Kidney capillary endothelial cell (primary cell): ENCODE data around the gene MAGI2.
"Not testable (repeated sequence)": the region's sequence is repeated elsewhere in the genome, so short reads cannot be mapped to it uniquely, and the experiment has no call there.

Source experiments
- DNase-seq: peaks from one replicate; pipeline ENCODE4 v3.0.0-alpha.2; 2018; ENCODE audit warnings: low spot score

MAGI2 gene

GRCh38 chr7:79050603-79051002 lies 402.9 kb downstream of the MAGI2 start:
- DNase-seq = peak; percentile 7

- DNase-seq = no peak
Observed at GRCh38 chr7:79046061-79046460, 407.4 kb downstream of the MAGI2 start.

- no peak for DNase-seq
Observed at GRCh38 chr7:79037001-79037400, 416.5 kb downstream of the MAGI2 start.

GRCh38 chr7:79036356-79036755 lies 417.1 kb downstream of the MAGI2 start:
- no peak for DNase-seq

GRCh38 chr7:79035858-79036257 lies 417.6 kb downstream of the MAGI2 start:
- DNase-seq = no peak

- no peak for DNase-seq
Observed at GRCh38 chr7:79034730-79035129, 418.7 kb downstream of the MAGI2 start.

- DNase-seq = not testable (repeated sequence)
Observed at GRCh38 chr7:79019711-79020110, 433.8 kb downstream of the MAGI2 start.

GRCh38 chr7:79011921-79012320 lies 441.5 kb downstream of the MAGI2 start:
- DNase-seq = no peak

- DNase-seq = no peak
Observed at GRCh38 chr7:79009647-79010046, 443.8 kb downstream of the MAGI2 start.

- no peak for DNase-seq
Observed at GRCh38 chr7:79008786-79009185, 444.7 kb downstream of the MAGI2 start.

- no peak for DNase-seq
Observed at GRCh38 chr7:78996013-78996412, 457.5 kb downstream of the MAGI2 start.

GRCh38 chr7:78993341-78993740 lies 460.1 kb downstream of the MAGI2 start:
- DNase-seq = no peak

- DNase-seq = no peak
Observed at GRCh38 chr7:78985509-78985908, 468.0 kb downstream of the MAGI2 start.

GRCh38 chr7:78983483-78983882 lies 470.0 kb downstream of the MAGI2 start:
- DNase-seq = no peak

GRCh38 chr7:78970440-78970916 lies 483.0 kb downstream of the MAGI2 start:
- DNase-seq = no peak

- DNase-seq = no peak
Observed at GRCh38 chr7:78968951-78969350, 484.5 kb downstream of the MAGI2 start.

- DNase-seq = not testable (repeated sequence)
Observed at GRCh38 chr7:78967561-78967960, 485.9 kb downstream of the MAGI2 start.

GRCh38 chr7:78967046-78967445 lies 486.4 kb downstream of the MAGI2 start:
- DNase-seq = no peak

- no peak for DNase-seq
Observed at GRCh38 chr7:78959477-78959876, 494.0 kb downstream of the MAGI2 start.

GRCh38 chr7:78955329-78955728 lies 498.1 kb downstream of the MAGI2 start:
- no peak for DNase-seq

GRCh38 chr7:78953726-78954363 lies 499.6 kb downstream of the MAGI2 start:
- DNase-seq = no peak

- DNase-seq = no peak
Observed at GRCh38 chr7:78953090-78953489, 500.4 kb downstream of the MAGI2 start.

GRCh38 chr7:78939669-78940068 lies 513.8 kb downstream of the MAGI2 start:
- no peak for DNase-seq

- DNase-seq = peak; percentile 25
Observed at GRCh38 chr7:78924581-78924980, 528.9 kb downstream of the MAGI2 start.
